H1 (cell line): ENCODE results near the gene BATF3.

Experiments
- E2F6 ChIP-seq: IDR thresholded peaks from 2 replicates; pipeline ENCODE4 v1.6.1; 2012; ENCODE audit warnings: inconsistent platforms
- POLR2A ChIP-seq, 2 experiments: IDR thresholded peaks; 1 replicate in 1 of 2; 2 replicates in 1 of 2; pipeline ENCODE4 v1.6.1; 2011; ENCODE audit warnings: low read depth in 2 of 2, low read length in 2 of 2, mild to moderate bottlenecking in 2 of 2; ENCODE audit errors: control extremely low read depth in 1 of 2
- RAD21 ChIP-seq, 2 experiments: IDR thresholded peaks in 1 of 2; conservative IDR thresholded peaks in 1 of 2; 2 replicates each; pipeline ENCODE4 v1.6.1; 2011; ENCODE audit warnings: low read depth in 2 of 2, low read length in 2 of 2, improper control_type of control experiment in 1 of 2, inconsistent platforms in 1 of 2, mild to moderate bottlenecking in 1 of 2, moderate library complexity in 1 of 2
- SUZ12 ChIP-seq: fragments of 200-600 bp; sonication (generic); IDR thresholded peaks from 2 replicates; pipeline ENCODE4 v1.6.1; 2012; ENCODE audit warnings: mild to moderate bottlenecking, inconsistent platforms, low read length, moderate library complexity, mixed read lengths

- TF ChIP-seq POLR2A (IDR thresholded peaks at IDR 0.05; ENCODE audit: control extremely low read depth in 1 of 2, low read depth in 2 of 2, low read length in 2 of 2) = no peak
- no peak for TF ChIP-seq SUZ12
- TF ChIP-seq E2F6 = no peak
- TF ChIP-seq RAD21 (IDR thresholded peaks at IDR 0.05 in 1 of 2, conservative IDR thresholded peaks at IDR 0.05 in 1 of 2; ENCODE audit: low read depth in 2 of 2, low read length in 2 of 2) = no peak
Observed at GRCh38 chr1:212702672-212703071, 3.0 kb upstream of the BATF3 start.
